H1 (cell line): ENCODE measurements around the gene CAMK2B. TPM values are rescaled to one million over a fixed set of nuclear protein-coding genes. Genes with fewer than 3 reads are reported as not detected.

Experiments
- CTCF ChIA-PET: fragments of 300-600 bp; sonication (Branson Sonifier 250); formaldehyde crosslinking; loops from one replicate; lab custom pipeline; 2021; ENCODE audit not compliant: partially characterized antibody; lab: Charles Lee
- POLR2A ChIA-PET: fragments of 300-600 bp; sonication (Branson Sonifier 250); formaldehyde crosslinking; loops from one replicate; lab custom pipeline; 2021; ENCODE audit warnings: inconsistent platforms; ENCODE audit not compliant: partially characterized antibody; lab: Charles Lee
- DNase-seq, 2 experiments: peaks; one replicate each; pipeline versions ENCODE4 v3.0.0 to v3.0.0-alpha.2; 2010 to 2022; ENCODE audit warnings: low spot score in 2 of 2, low read depth in 1 of 2, mixed read lengths in 1 of 2
- FAIRE-seq: peaks from 2 replicates; lab custom pipeline; 2011; peaks lifted over from hg19 to GRCh38; lab: Jason Lieb, UNC
- H2AFZ ChIP-seq: 2 replicates; pipeline ENCODE4 v1.8.1; 2012; ENCODE audit warnings: low read length, inconsistent platforms
- H2AK5ac ChIP-seq: 2 replicates; pipeline ENCODE4 v1.6.1; 2013; ENCODE audit warnings: low read depth, low read length
- H2BK120ac ChIP-seq: replicated peaks from 2 replicates; pipeline ENCODE3; 2013; ENCODE audit warnings: low read depth, low read length, inconsistent platforms
- H2BK12ac ChIP-seq: 2 replicates; pipeline ENCODE4 v1.6.1; 2013; ENCODE audit warnings: low read depth, low read length
- H2BK15ac ChIP-seq: 2 replicates; pipeline ENCODE4 v1.6.1; 2013; ENCODE audit warnings: low read length
- H2BK20ac ChIP-seq: 2 replicates; pipeline ENCODE4 v1.6.1; 2013; ENCODE audit warnings: low read length
- H2BK5ac ChIP-seq: 2 replicates; pipeline ENCODE4 v1.6.1; 2013; ENCODE audit warnings: low read depth, low read length
- H3K14ac ChIP-seq: 2 replicates; pipeline ENCODE4 v1.6.1; 2013; ENCODE audit warnings: inconsistent platforms; ENCODE audit not compliant: insufficient read length
- H3K18ac ChIP-seq: 2 replicates; pipeline ENCODE4 v1.6.1; 2013; ENCODE audit warnings: low read length; ENCODE audit errors: extremely low read depth
- H3K23ac ChIP-seq: 2 replicates; pipeline ENCODE4 v1.6.1; 2013; ENCODE audit warnings: inconsistent platforms; ENCODE audit not compliant: insufficient read length
- H3K23me2 ChIP-seq: 2 replicates; pipeline ENCODE4 v1.6.1; 2013; ENCODE audit warnings: low read depth, low read length
- H3K27ac ChIP-seq: 2 replicates; pipeline ENCODE4 v1.6.1; 2011; ENCODE audit warnings: low read depth, low read length, inconsistent platforms
- H3K27me3 ChIP-seq, 4 experiments: replicated peaks in 1 of 4; 1 replicate in 1 of 4; 2 replicates in 3 of 4; pipeline versions ENCODE4 v1.6.1 to v1.8.1; 2011 to 2013; ENCODE audit warnings: low read length in 3 of 4, mild to moderate bottlenecking in 3 of 4, inconsistent platforms in 2 of 4, mixed read lengths in 2 of 4, moderate library complexity in 1 of 4; ENCODE audit not compliant: control insufficient read depth in 3 of 4, insufficient read depth in 3 of 4; ENCODE audit errors: extremely low read depth in 1 of 4
- H3K36me3 ChIP-seq, 4 experiments: 2 replicates each; pipeline versions ENCODE4 v1.6.1 to v1.8.1; 2011 to 2013; ENCODE audit warnings: mild to moderate bottlenecking in 4 of 4, low read length in 3 of 4, moderate library complexity in 2 of 4, control low read depth in 1 of 4, inconsistent platforms in 1 of 4; ENCODE audit not compliant: insufficient read depth in 4 of 4, control insufficient read depth in 2 of 4
- H3K4ac ChIP-seq: replicated peaks from 2 replicates; pipeline ENCODE3; 2013; ENCODE audit warnings: low read length, low read depth, mixed read lengths, inconsistent platforms; ENCODE audit not compliant: insufficient read length
- H3K4me1 ChIP-seq, 4 experiments: replicated peaks in 1 of 4; 1 replicate in 1 of 4; 2 replicates in 3 of 4; pipeline versions ENCODE4 v1.6.1 to v1.8.1; 2011 to 2013; ENCODE audit warnings: low read length in 3 of 4, inconsistent platforms in 2 of 4, mixed read lengths in 1 of 4; ENCODE audit not compliant: insufficient read depth in 4 of 4, control insufficient read depth in 3 of 4
- H3K4me2 ChIP-seq, 2 experiments: 2 replicates each; pipeline versions ENCODE4 v1.6.1 to v1.8.1; 2011 to 2013; ENCODE audit warnings: low read depth in 2 of 2, low read length in 2 of 2, control low read depth in 1 of 2, inconsistent platforms in 1 of 2, mild to moderate bottlenecking in 1 of 2; ENCODE audit not compliant: insufficient read depth in 1 of 2
- H3K4me3 ChIP-seq, 4 experiments: fragments of 200-600, 300-600 bp in 1 of 4; sonication (generic), shearing (Covaris generic), sonication (Bioruptor Twin) in 1 of 4; 2 replicates each; pipeline versions ENCODE4 v1.5.1 to v1.8.1; 2011 to 2016; ENCODE audit warnings: low read length in 4 of 4, low read depth in 3 of 4, control low read depth in 2 of 4, inconsistent platforms in 2 of 4, mild to moderate bottlenecking in 2 of 4, mixed read lengths in 1 of 4, moderate library complexity in 1 of 4; ENCODE audit not compliant: insufficient read depth in 2 of 4; ENCODE audit errors: extremely low read depth in 1 of 4
- H3K56ac ChIP-seq: replicated peaks from 2 replicates; pipeline ENCODE3; 2013; ENCODE audit warnings: low read depth, mild to moderate bottlenecking, mixed read lengths, low read length, inconsistent platforms; ENCODE audit not compliant: insufficient read length
- H3K79me1 ChIP-seq: 2 replicates; pipeline ENCODE4 v1.6.1; 2013; ENCODE audit warnings: low read depth, low read length, control low read depth
- H3K79me2 ChIP-seq, 2 experiments: 2 replicates each; pipeline versions ENCODE4 v1.6.1 to v1.8.1; 2012 to 2013; ENCODE audit warnings: low read length in 2 of 2, mild to moderate bottlenecking in 2 of 2, inconsistent platforms in 1 of 2; ENCODE audit not compliant: insufficient read depth in 2 of 2, control insufficient read depth in 1 of 2
- H3K9ac ChIP-seq, 4 experiments: replicated peaks in 1 of 4; 1 replicate in 1 of 4; 2 replicates in 3 of 4; pipeline versions ENCODE4 v1.6.1 to v1.8.1; 2011 to 2013; ENCODE audit warnings: low read depth in 3 of 4, low read length in 3 of 4, control low read depth in 2 of 4, mild to moderate bottlenecking in 2 of 4, moderate library complexity in 2 of 4, inconsistent platforms in 1 of 4; ENCODE audit errors: extremely low read depth in 1 of 4
- H3K9me3 ChIP-seq, 2 experiments: 2 replicates each; pipeline versions ENCODE4 v1.6.1 to v1.8.1; 2012 to 2013; ENCODE audit warnings: mild to moderate bottlenecking in 2 of 2, moderate library complexity in 2 of 2, control low read depth in 1 of 2, inconsistent platforms in 1 of 2, low read depth in 1 of 2, low read length in 1 of 2, mixed read lengths in 1 of 2; ENCODE audit not compliant: insufficient read depth in 2 of 2
- H4K20me1 ChIP-seq, 2 experiments: replicated peaks in 1 of 2; 2 replicates each; pipeline versions ENCODE3 to v1.8.1; 2011 to 2013; ENCODE audit warnings: inconsistent platforms in 2 of 2, low read length in 2 of 2, mild to moderate bottlenecking in 1 of 2; ENCODE audit not compliant: insufficient read depth in 2 of 2, control insufficient read depth in 1 of 2
- H4K5ac ChIP-seq: 2 replicates; pipeline ENCODE4 v1.6.1; 2013; ENCODE audit warnings: low read length, low read depth, mixed read lengths, inconsistent platforms; ENCODE audit not compliant: insufficient read length
- H4K8ac ChIP-seq: 2 replicates; pipeline ENCODE4 v1.8.0; 2013; ENCODE audit warnings: mild to moderate bottlenecking, moderate library complexity, low read length, inconsistent platforms; ENCODE audit not compliant: insufficient read depth; ENCODE audit errors: extremely low read depth
- H4K91ac ChIP-seq: replicated peaks from 2 replicates; pipeline ENCODE3; 2013; ENCODE audit warnings: low read length, mixed read lengths, inconsistent platforms; ENCODE audit not compliant: insufficient read length
- SAP30 ChIP-seq: fragments of 300-600 bp; sonication (generic); IDR thresholded peaks from 2 replicates; pipeline ENCODE4 v1.7.1; 2012; ENCODE audit warnings: low read length, moderate library complexity, mild to moderate bottlenecking, inconsistent platforms; ENCODE audit not compliant: insufficient read depth, insufficient replicate concordance
- WGBS, 2 experiments: shearing (Covaris generic) in 1 of 2; methylation state at CpG; one replicate each; pipeline versions ENCODE4 v1.1.6 to v1.1.7; 2013 to 2015; ENCODE audit warnings: low lambda C conversion rate in 2 of 2, mixed read lengths in 2 of 2, inconsistent platforms in 1 of 2, low coverage in 1 of 2, missing lambda C conversion rate in 1 of 2; ENCODE audit not compliant: insufficient replicate concordance in 2 of 2, insufficient coverage in 1 of 2, insufficient read length in 1 of 2; ENCODE audit errors: extremely low coverage in 1 of 2, missing lambda C conversion rate in 1 of 2; 5-methylcytosine and 5-hydroxymethylcytosine counted together
- polyA plus RNA-seq, 7 experiments: library from polyadenylated mRNA; depleted of rRNA in 3 of 7; stranded (reverse) in 5 of 7; unstranded in 2 of 7; fragments of >200 nt in 5 of 7; fragments of 200-250 nt in 2 of 7; gene quantifications; 1 replicate in 5 of 7; 2 replicates in 1 of 7; 4 replicates in 1 of 7; pipeline versions ENCODE4 v1.2.1 to v1.2.3, GENCODE V29; 2011 to 2013; ENCODE audit warnings: missing spikeins in 2 of 7, mixed read lengths in 2 of 7
- total RNA-seq: library from RNA; stranded (reverse); fragmentation: NEBNext Ultra II Directional; extraction: Animal tissue kit (Norgen Biotek cat#: 25700); gene quantifications from 2 replicates; pipeline ENCODE4 v1.2.1, GENCODE V29; 2021

CAMK2B gene
- total and polyA plus RNA-seq, 2 of the 8 experiments (the other 6 are each of a cell fraction or from before 2014, with no cell fraction given): 0.05 to 0.15 TPM

GRCh38 chr7:44306606-44307005, 18.8 kb downstream of the CAMK2B start:
- peaks cover 0 to 8% (median 6%) of the 10 kb centered on the region in 4 experiments; a peak in 4 of 7 replicates for H3K4me1 ChIP-seq
- no peak overlapping the region for H3K18ac ChIP-seq
- H3K4me2 ChIP-seq: no peak overlapping the region
- H2AK5ac ChIP-seq: no peak overlapping the region; the same call in 1 of the 2 replicates
- H4K8ac ChIP-seq: no peak overlapping the region
- H4K91ac ChIP-seq: no peak overlapping the region
- H3K4ac ChIP-seq: no peak overlapping the region
- H3K79me1 ChIP-seq: no peaks in the 10 kb centered on the region
- H4K5ac ChIP-seq: no peak overlapping the region
- H3K9ac ChIP-seq: no peak overlapping the region
- no peaks in the 10 kb centered on the region for H3K79me2 ChIP-seq
- H3K56ac ChIP-seq: no peak overlapping the region
- ChIA-PET CTCF (no interaction called here), POLR2A (no interaction called here)
- no peak for DNase-seq
- H2BK15ac ChIP-seq: no peak overlapping the region
- H4K20me1 ChIP-seq: no peaks in the 10 kb centered on the region
- WGBS, 2 experiments: 60% methylated on average over 1 of the region's 2 CpGs; no CpG with 5 or more reads in 1 of the 2 experiments
- TF ChIP-seq SAP30: no peak
- H3K23ac ChIP-seq: no peak overlapping the region
- no peak overlapping the region for H2BK20ac ChIP-seq
- no peak overlapping the region for H3K4me3 ChIP-seq
- H3K23me2 ChIP-seq: peaks cover 8% of the 10 kb centered on the region; the same call in 1 of the 2 replicates
- H3K36me3 ChIP-seq: no peaks in the 10 kb centered on the region
- H3K27ac ChIP-seq: no peak overlapping the region
- H3K9me3 ChIP-seq: no peaks in the 10 kb centered on the region
- H2BK120ac ChIP-seq: no peak overlapping the region
- no peak overlapping the region for H2AFZ ChIP-seq
- peaks cover 14 to 31% (median 27%) of the 10 kb centered on the region in 4 experiments; a peak in 6 of 7 replicates for H3K27me3 ChIP-seq
- H2BK12ac ChIP-seq: 0 out of 2 replicates have a peak overlapping the region, but pooled peaks have one; percentile 60
- FAIRE-seq: no peak
- H2BK5ac ChIP-seq: no peak overlapping the region
- no peak overlapping the region for H3K14ac ChIP-seq
